Measurements from ENCODE around the gene MRGPRX1. TPM values are rescaled to one million over a fixed set of nuclear protein-coding genes. Genes with fewer than 3 reads are reported as not detected.
"Not testable (repeated sequence)": the region's sequence is repeated elsewhere in the genome, so short reads cannot be mapped to it uniquely, and the experiment has no call there.

MRGPRX1 gene
- total and polyA plus RNA-seq, 9 donors, result not detected

DNA sequence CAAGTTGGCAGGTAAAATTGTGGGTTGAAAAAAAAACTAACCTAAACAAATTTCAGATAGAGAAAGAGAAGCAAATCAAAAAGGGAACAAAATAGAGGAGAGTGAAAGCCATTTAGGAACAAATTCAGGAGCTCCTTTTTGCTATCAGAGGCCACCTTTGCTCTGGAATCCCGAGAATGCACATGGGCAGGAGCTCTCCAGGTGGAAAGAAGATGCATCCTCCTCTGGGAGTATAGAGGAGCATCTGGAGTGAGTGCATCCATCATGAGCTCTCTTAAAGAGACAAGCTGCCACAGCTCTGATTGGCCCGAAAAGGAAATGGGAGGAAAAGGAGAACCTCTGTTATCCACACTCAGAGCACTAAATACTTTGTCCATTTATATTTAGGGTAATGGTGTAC lies 26.3 kb downstream of the MRGPRX1 start:
- Histone ChIP-seq H3K9me3 (no peaks in the 10 kb centered on the region), H3K4me3 (no peak overlapping the region), H3K4me1 (ENCODE audit: insufficient read depth) (no peaks in the 10 kb centered on the region), H3K27ac (no peak overlapping the region), H3K27me3 (no peaks in the 10 kb centered on the region), H3K36me3 (no peaks in the 10 kb centered on the region)
- TF ChIP-seq EP300 (IDR thresholded peaks at IDR 0.05), result no peak
- TF ChIP-seq POLR2A (IDR thresholded peaks at IDR 0.05), result no peak
- TF ChIP-seq, protein P1, sequence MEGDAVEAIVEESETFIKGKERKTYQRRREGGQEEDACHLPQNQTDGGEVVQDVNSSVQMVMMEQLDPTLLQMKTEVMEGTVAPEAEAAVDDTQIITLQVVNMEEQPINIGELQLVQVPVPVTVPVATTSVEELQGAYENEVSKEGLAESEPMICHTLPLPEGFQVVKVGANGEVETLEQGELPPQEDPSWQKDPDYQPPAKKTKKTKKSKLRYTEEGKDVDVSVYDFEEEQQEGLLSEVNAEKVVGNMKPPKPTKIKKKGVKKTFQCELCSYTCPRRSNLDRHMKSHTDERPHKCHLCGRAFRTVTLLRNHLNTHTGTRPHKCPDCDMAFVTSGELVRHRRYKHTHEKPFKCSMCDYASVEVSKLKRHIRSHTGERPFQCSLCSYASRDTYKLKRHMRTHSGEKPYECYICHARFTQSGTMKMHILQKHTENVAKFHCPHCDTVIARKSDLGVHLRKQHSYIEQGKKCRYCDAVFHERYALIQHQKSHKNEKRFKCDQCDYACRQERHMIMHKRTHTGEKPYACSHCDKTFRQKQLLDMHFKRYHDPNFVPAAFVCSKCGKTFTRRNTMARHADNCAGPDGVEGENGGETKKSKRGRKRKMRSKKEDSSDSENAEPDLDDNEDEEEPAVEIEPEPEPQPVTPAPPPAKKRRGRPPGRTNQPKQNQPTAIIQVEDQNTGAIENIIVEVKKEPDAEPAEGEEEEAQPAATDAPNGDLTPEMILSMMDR (IDR thresholded peaks at IDR 0.05), result no peak
- intact Hi-C loops (cut with DNase I), result loop anchor here in 1 of 4 donors (5.0 kb wide), 1 partner anchor 39 kb away; no protein-coding TSS in a partner anchor
- DNase-seq, result no peak
- WGBS, 3 donors, result 34 to 63% (median 43%) methylated on average over 2 of the region's 2 CpGs

DNA sequence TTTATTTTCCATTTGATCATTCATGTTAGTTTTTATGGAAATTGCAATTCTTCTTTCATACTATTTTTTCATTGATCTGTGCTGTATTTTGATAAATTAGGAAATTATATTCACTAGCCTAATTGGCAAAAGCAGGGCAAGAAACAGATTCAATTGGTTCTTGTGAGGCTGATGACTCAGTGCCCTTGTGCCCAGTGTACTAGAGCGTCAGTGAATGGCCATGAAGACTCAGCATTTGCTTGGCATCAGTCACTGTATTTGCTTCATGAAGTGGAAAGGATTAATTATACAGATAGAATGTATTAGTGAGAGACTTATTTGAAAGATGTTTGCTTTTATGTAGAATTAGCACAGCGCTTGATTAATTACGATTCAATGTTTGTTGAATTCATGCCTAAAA lies 31.8 kb downstream of the MRGPRX1 start:
- Histone ChIP-seq H3K36me3 (no peaks in the 10 kb centered on the region), H3K27ac (no peak overlapping the region), H3K9me3 (no peaks in the 10 kb centered on the region), H3K4me3 (no peak overlapping the region), H3K27me3 (no peaks in the 10 kb centered on the region), H3K4me1 (ENCODE audit: insufficient read depth) (no peaks in the 10 kb centered on the region)
- WGBS, 3 donors, result 86 to 88% (median 88%) methylated on average over 3 of the region's 3 CpGs
- DNase-seq, result no peak
- TF ChIP-seq, protein P1 (IDR thresholded peaks at IDR 0.05), result no peak
- TF ChIP-seq EP300 (IDR thresholded peaks at IDR 0.05), result no peak
- no peak for TF ChIP-seq POLR2A (IDR thresholded peaks at IDR 0.05)
- intact Hi-C loops (cut with DNase I), result no loop called here

DNA sequence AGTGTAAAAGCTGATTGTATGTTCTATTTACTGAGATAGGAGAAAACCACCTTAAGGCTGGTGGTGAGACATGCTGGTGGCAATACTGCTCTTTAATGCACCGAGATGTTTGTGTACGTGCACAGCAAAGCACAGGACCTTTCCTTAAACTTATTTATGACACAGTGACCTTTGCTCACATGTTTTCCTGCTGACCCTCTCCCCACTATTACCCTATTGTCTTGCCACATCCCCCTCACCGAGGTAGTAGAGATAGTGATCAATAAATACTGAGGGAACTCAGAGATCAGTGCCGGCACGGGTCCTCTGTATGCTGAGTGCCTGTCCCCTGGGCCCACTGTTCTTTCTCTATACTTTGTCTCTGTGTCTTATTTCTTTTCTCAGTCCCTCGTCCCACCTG lies 38.6 kb downstream of the MRGPRX1 start:
- H3K4me1 ChIP-seq (ENCODE audit: insufficient read depth); DNase-seq; H3K27me3 ChIP-seq; H3K36me3 ChIP-seq; H3K27ac ChIP-seq; H3K9me3 ChIP-seq; H3K4me3 ChIP-seq; intact Hi-C loops (cut with DNase I): not testable (repeated sequence)
- 9 to 14% (median 11%) methylated on average over 6 of the region's 6 CpGs for WGBS, 3 donors

DNA sequence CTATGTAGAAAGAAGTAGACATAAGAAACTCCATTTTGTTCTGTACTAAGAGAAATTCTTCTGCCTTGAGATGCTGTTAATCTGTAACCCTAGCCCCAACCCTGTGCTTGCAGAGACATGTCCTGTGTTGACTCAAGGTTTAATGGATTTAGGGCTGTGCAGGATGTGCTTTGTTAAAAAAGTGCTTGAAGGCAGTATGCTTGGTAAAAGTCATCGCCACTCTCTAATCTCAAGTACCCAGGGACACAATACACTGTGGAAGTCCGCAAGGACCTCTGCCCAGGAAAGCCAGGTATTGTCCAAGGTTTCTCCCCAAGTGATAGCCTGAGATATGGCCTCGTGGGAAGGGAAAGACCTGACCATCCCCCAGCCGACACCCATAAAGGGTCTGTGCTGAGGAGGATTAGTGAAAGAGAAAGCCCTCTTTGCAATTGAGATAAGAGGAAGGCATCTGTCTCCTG lies 39.0 kb downstream of the MRGPRX1 start:
- intact Hi-C loops (cut with DNase I); H3K27ac ChIP-seq: not testable (repeated sequence)
- WGBS, 3 donors, result 17 to 27% (median 19%) methylated on average over 4 of the region's 4 CpGs

DNA sequence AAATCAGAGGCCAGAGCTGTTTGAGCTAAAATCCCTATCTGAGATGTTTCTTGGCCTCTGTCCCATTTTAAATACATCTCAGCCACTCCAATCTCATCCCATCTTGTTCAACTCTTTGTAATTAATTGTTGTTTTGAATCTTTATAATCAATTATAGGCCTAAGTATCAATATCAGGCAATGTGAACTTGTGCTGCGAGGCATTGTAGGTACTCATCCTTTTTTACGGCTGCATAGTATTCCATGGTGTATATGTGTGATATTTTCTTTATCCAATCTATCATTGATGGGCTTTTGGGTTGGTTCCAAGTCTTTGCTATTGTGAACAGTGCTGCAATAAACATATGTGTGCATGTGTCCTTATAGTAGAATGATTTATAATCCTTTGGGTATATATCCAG lies 47.5 kb downstream of the MRGPRX1 start:
- H3K36me3 ChIP-seq; H3K9me3 ChIP-seq; DNase-seq; intact Hi-C loops (cut with DNase I); H3K4me1 ChIP-seq (ENCODE audit: insufficient read depth); H3K27me3 ChIP-seq; H3K27ac ChIP-seq; H3K4me3 ChIP-seq: not testable (repeated sequence)
- WGBS, 3 donors, result 89 to 97% (median 94%) methylated on average over 2 of the region's 2 CpGs

More for the DNA sequence above, 39.0 kb downstream of the MRGPRX1 start:
- not testable (repeated sequence) for H3K9me3 ChIP-seq; H3K27me3 ChIP-seq; H3K4me1 ChIP-seq (ENCODE audit: insufficient read depth); DNase-seq; H3K36me3 ChIP-seq; H3K4me3 ChIP-seq

DNA sequence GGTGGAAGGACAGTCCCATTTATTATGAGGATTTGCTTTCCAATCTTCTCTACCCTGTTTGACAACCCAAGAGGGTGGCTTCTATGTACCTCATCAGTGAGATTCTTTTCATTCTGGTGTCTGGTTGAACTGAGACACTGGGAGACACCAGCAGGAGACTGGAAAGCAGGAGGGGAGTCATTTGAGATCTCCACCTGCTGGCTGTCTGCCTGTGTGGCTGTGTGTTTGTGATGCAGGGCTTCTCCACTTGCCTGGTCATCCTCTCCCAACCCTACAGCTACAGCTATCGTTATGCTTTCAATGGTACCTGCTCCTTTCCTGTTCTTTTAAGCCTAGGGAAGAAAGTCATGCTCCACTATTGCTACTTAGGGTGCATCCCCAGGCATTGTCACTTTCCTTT lies 48.6 kb downstream of the MRGPRX1 start:
- no peak for DNase-seq
- H3K27me3 ChIP-seq, result no peaks in the 10 kb centered on the region
- WGBS, 3 donors, result 54 to 69% (median 54%) methylated on average over 1 of the region's 1 CpG
- no peaks in the 10 kb centered on the region for H3K36me3 ChIP-seq
- H3K4me3 ChIP-seq, result no peak overlapping the region
- intact Hi-C loops (cut with DNase I), result no loop called here
- no peaks in the 10 kb centered on the region for H3K9me3 ChIP-seq
- no peaks in the 10 kb centered on the region for H3K4me1 ChIP-seq (ENCODE audit: insufficient read depth)
- H3K27ac ChIP-seq, result no peak overlapping the region
- no peak for TF ChIP-seq EP300 (IDR thresholded peaks at IDR 0.05)
- TF ChIP-seq POLR2A (IDR thresholded peaks at IDR 0.05), result no peak
- TF ChIP-seq, protein P1 (IDR thresholded peaks at IDR 0.05), result no peak

Other genes starting within 250 kb of the MRGPRX1 start
- 10 to 100 TPM in 5 of 7 donors, 1 to 10 TPM in 2; 8.4 to 18.2 (median 14.9) TPM for gene TMEM86A, start 240.6 kb downstream of the MRGPRX1 start, total RNA-seq
- gene TMEM86A, start 240.6 kb downstream of the MRGPRX1 start, polyA plus RNA-seq, result 10 to 100 TPM; 10.2 to 11.5 TPM
- gene IGSF22, start 213.2 kb downstream of the MRGPRX1 start, total RNA-seq, result 1 to 10 TPM in 5 of 7 donors, under 1 TPM in 1, not detected in 1; 0.11 to 1.5 (median 1.1) TPM
- gene IGSF22, start 213.2 kb downstream of the MRGPRX1 start, polyA plus RNA-seq, result under 1 TPM; 0.13 to 0.24 TPM
- 1 to 10 TPM in 3 of 7 donors, under 1 TPM in 4; 0.43 to 9.5 (median 0.68) TPM for gene PTPN5, start 147.6 kb downstream of the MRGPRX1 start, total RNA-seq
- 1 to 10 TPM; 1.5 to 2.7 TPM for gene PTPN5, start 147.6 kb downstream of the MRGPRX1 start, polyA plus RNA-seq
- under 1 TPM in 1 of 7 donors, not detected in 6; 0.22 TPM for gene MRGPRX2, start 121.3 kb upstream of the MRGPRX1 start, total RNA-seq
- under 1 TPM in 1 of 2 donors, not detected in 1; 0.23 TPM for gene MRGPRX2, start 121.3 kb upstream of the MRGPRX1 start, polyA plus RNA-seq
- gene ZDHHC13, start 177.8 kb upstream of the MRGPRX1 start, total RNA-seq, result 10 to 100 TPM in 3 of 7 donors, 1 to 10 TPM in 4; 5.7 to 15.4 (median 9.0) TPM
- 1 to 10 TPM; 6.3 to 9.6 TPM for gene ZDHHC13, start 177.8 kb upstream of the MRGPRX1 start, polyA plus RNA-seq